CD14-positive monocyte (primary cell): ENCODE results near the gene CD300E. TPM values are rescaled to one million over a fixed set of nuclear protein-coding genes. Genes with fewer than 3 reads are reported as not detected.
A peak's percentile ranks its signal among the peaks of the same experiment; 100 is the strongest.

Experiments
- DNase-seq, 3 donors: peaks; one replicate each; pipeline ENCODE4 v3.0.0-alpha.2; 2011 to 2022
- H2AFZ ChIP-seq: 2 replicates; pipeline ENCODE4 v1.6.0; 2012; ENCODE audit warnings: mild to moderate bottlenecking, low read depth, low read length, inconsistent platforms; ENCODE audit not compliant: insufficient read depth, poor library complexity, severe bottlenecking
- H3K27ac ChIP-seq, 2 donors: 1 replicate in 1 of 2; 2 replicates in 1 of 2; pipeline ENCODE4 v1.5.1; 2012 to 2013; ENCODE audit warnings: low read length in 2 of 2, control low read depth in 1 of 2, inconsistent platforms in 1 of 2, low read depth in 1 of 2, mild to moderate bottlenecking in 1 of 2
- H3K27me3 ChIP-seq, 2 donors: one replicate each; pipeline versions ENCODE4 v1.6.0 to v1.6.1; 2011 to 2013; ENCODE audit warnings: low read length in 2 of 2; ENCODE audit not compliant: control insufficient read depth in 2 of 2, insufficient read depth in 2 of 2
- H3K36me3 ChIP-seq, 2 donors: replicated peaks in 1 of 2; 1 replicate in 1 of 2; 2 replicates in 1 of 2; pipeline versions ENCODE4 v1.5.1 to v1.6.1; 2012 to 2013; ENCODE audit warnings: low read length in 2 of 2, control low read depth in 1 of 2, inconsistent platforms in 1 of 2, mild to moderate bottlenecking in 1 of 2; ENCODE audit not compliant: insufficient read depth in 2 of 2, control insufficient read depth in 1 of 2
- H3K4me1 ChIP-seq, 2 donors: 1 replicate in 1 of 2; 2 replicates in 1 of 2; pipeline versions ENCODE4 v1.5.1 to v1.6.1; 2012 to 2013; ENCODE audit warnings: low read length in 2 of 2, control low read depth in 1 of 2, inconsistent platforms in 1 of 2, mild to moderate bottlenecking in 1 of 2, moderate library complexity in 1 of 2; ENCODE audit not compliant: insufficient read depth in 2 of 2, control insufficient read depth in 1 of 2
- H3K4me2 ChIP-seq: replicated peaks from 2 replicates; pipeline ENCODE3; 2012; ENCODE audit warnings: low read length, moderate library complexity, mild to moderate bottlenecking; ENCODE audit not compliant: poor library complexity, severe bottlenecking; ENCODE audit errors: extremely low read depth
- H3K4me3 ChIP-seq, 3 experiments: fragments of 200-600 bp in 1 of 3; sonication (generic) in 1 of 3; replicated peaks in 1 of 3; 1 replicate in 2 of 3; 2 replicates in 1 of 3; pipeline ENCODE4 v1.5.1; 2011 to 2013; ENCODE audit warnings: low read length in 3 of 3, mild to moderate bottlenecking in 3 of 3, control low read depth in 2 of 3, low read depth in 2 of 3, inconsistent platforms in 1 of 3, moderate library complexity in 1 of 3
- H3K79me2 ChIP-seq: 2 replicates; pipeline ENCODE4 v1.6.0; 2012; ENCODE audit warnings: mild to moderate bottlenecking, control low read depth, inconsistent platforms, low read length, moderate library complexity; ENCODE audit not compliant: insufficient read depth
- H3K9ac ChIP-seq: 2 replicates; pipeline ENCODE4 v1.6.0; 2017; ENCODE audit warnings: low read length, mild to moderate bottlenecking; ENCODE audit not compliant: insufficient read depth, poor library complexity, severe bottlenecking
- H3K9me3 ChIP-seq, 2 donors: replicated peaks in 1 of 2; 1 replicate in 1 of 2; 2 replicates in 1 of 2; pipeline versions ENCODE4 v1.5.1 to v1.6.1; 2012 to 2013; ENCODE audit warnings: low read length in 2 of 2, control low read depth in 1 of 2; ENCODE audit not compliant: control insufficient read depth in 1 of 2, insufficient read depth in 1 of 2
- H4K20me1 ChIP-seq: 2 replicates; pipeline ENCODE4 v1.6.0; 2012; ENCODE audit warnings: mild to moderate bottlenecking, low read length, control low read depth, moderate library complexity; ENCODE audit not compliant: insufficient read depth
- H3K27ac Mint-ChIP-seq, 7 donors: one replicate each; pipeline ENCODE4 v1.8.0; 2020; ENCODE audit warnings: mild to moderate bottlenecking in 7 of 7, mixed read lengths in 7 of 7, moderate library complexity in 6 of 7, inconsistent platforms in 2 of 7
- H3K27me3 Mint-ChIP-seq, 3 donors: one replicate each; pipeline ENCODE4 v1.8.0; 2021 to 2022; ENCODE audit warnings: low read depth in 3 of 3, mild to moderate bottlenecking in 3 of 3, mixed read lengths in 3 of 3, moderate library complexity in 3 of 3, inconsistent platforms in 1 of 3
- H3K36me3 Mint-ChIP-seq, 2 donors: one replicate each; pipeline ENCODE4 v1.8.0; 2020; ENCODE audit warnings: mixed read lengths in 2 of 2, inconsistent platforms in 1 of 2, mild to moderate bottlenecking in 1 of 2
- H3K4me1 Mint-ChIP-seq: one replicate; pipeline ENCODE4 v1.8.0; 2020; ENCODE audit warnings: mild to moderate bottlenecking, mixed read lengths
- H3K4me3 Mint-ChIP-seq, 2 donors: one replicate each; pipeline ENCODE4 v1.8.0; 2020; ENCODE audit warnings: mild to moderate bottlenecking in 2 of 2, mixed read lengths in 2 of 2, moderate library complexity in 1 of 2
- H3K9me3 Mint-ChIP-seq, 7 donors: one replicate each; pipeline ENCODE4 v1.8.0; 2020 to 2022; ENCODE audit warnings: mixed read lengths in 7 of 7, mild to moderate bottlenecking in 6 of 7, moderate library complexity in 6 of 7, inconsistent platforms in 2 of 7
- WGBS: methylation state at CpG from one replicate; pipeline ENCODE4 v1.1.5; 2013; ENCODE audit warnings: missing lambda C conversion rate; ENCODE audit not compliant: insufficient coverage; 5-methylcytosine and 5-hydroxymethylcytosine counted together
- intact Hi-C, 2 donors: fragments of 100-400 bp; cut with micrococcal nuclease; formaldehyde crosslinking; loops; one replicate each; pipeline versions ENCODE4 v1.15.0 to v1.15.1; 2023
- polyA plus RNA-seq, 3 donors: library from polyadenylated mRNA; depleted of rRNA in 1 of 3; unstranded in 2 of 3; stranded (reverse) in 1 of 3; fragments of 300-500 nt in 2 of 3; fragments of >200 nt in 1 of 3; fragmentation: Illumina TruSeq in 2 of 3; gene quantifications; 1 replicate in 2 of 3; 2 replicates in 1 of 3; pipeline ENCODE4 v1.2.3, GENCODE V29; 2012 to 2021
- TF ChIP-seq, protein P1 (sequence below): fragments of 200-600 bp; IDR thresholded peaks from one replicate; pipeline ENCODE4 v1.8.0; 2022; ENCODE audit warnings: antibody characterized with exemption, mild to moderate bottlenecking

Gene CD300E
- polyA plus RNA-seq, 3 donors = 65.0 to 228 (median 122) TPM

DNA sequence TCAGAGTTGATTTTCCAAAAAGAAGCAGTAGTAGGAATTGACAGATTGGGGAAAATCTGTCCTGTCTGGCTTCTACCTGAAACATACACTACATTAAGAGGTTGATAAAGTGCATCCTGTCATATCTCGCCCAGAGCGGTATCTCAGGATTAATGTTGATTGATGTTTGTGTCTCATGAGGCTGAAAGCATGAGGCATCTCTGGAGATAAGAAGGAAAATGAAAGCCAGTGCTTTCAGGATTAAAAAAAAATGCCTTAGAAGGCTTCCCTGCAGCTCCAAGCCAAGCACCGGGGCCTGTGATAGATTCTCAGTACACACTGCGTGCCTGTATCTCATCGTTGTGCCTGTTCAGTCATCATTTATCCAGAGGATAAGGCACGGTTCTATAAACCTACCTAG, 26.4 kb upstream of the CD300E start:
- Histone ChIP-seq H2AFZ (no peak overlapping the region), H3K4me1 (peaks cover 34 to 40% of the 10 kb centered on the region in 2 donors), H3K4me3 (no peak overlapping the region), H4K20me1 (no peaks in the 10 kb centered on the region), H3K79me2 (no peaks in the 10 kb centered on the region), H3K9ac (no peak overlapping the region), H3K36me3 (no peaks in the 10 kb centered on the region), H3K27me3 (no peaks in the 10 kb centered on the region), H3K9me3 (no peaks in the 10 kb centered on the region), H3K27ac (no peak overlapping the region), H3K4me2 (no peak overlapping the region)
- TF ChIP-seq, protein P1, sequence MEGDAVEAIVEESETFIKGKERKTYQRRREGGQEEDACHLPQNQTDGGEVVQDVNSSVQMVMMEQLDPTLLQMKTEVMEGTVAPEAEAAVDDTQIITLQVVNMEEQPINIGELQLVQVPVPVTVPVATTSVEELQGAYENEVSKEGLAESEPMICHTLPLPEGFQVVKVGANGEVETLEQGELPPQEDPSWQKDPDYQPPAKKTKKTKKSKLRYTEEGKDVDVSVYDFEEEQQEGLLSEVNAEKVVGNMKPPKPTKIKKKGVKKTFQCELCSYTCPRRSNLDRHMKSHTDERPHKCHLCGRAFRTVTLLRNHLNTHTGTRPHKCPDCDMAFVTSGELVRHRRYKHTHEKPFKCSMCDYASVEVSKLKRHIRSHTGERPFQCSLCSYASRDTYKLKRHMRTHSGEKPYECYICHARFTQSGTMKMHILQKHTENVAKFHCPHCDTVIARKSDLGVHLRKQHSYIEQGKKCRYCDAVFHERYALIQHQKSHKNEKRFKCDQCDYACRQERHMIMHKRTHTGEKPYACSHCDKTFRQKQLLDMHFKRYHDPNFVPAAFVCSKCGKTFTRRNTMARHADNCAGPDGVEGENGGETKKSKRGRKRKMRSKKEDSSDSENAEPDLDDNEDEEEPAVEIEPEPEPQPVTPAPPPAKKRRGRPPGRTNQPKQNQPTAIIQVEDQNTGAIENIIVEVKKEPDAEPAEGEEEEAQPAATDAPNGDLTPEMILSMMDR = no peak
- intact Hi-C loops = loop anchor here (5.0 to 10.0 kb wide), 4 partner anchors 38 to 275 kb away; partner anchors contain the start of gene CD300H (in 1 of the 2)
- H3K4me1 Mint-ChIP-seq = peaks cover 39% of the 10 kb centered on the region
- peaks cover 6 to 15% (median 10%) of the 10 kb centered on the region in 3 donors for H3K27me3 Mint-ChIP-seq
- no peak overlapping the region for H3K4me3 Mint-ChIP-seq
- H3K9me3 Mint-ChIP-seq = peaks cover 0 to 2% (median 0%) of the 10 kb centered on the region in 7 donors
- WGBS = 93% methylated on average over 6 of the region's 6 CpGs
- peaks cover 0 to 2% of the 10 kb centered on the region in 2 donors for H3K36me3 Mint-ChIP-seq
- H3K27ac Mint-ChIP-seq = no peak overlapping the region
- DNase-seq = no peak

DNA sequence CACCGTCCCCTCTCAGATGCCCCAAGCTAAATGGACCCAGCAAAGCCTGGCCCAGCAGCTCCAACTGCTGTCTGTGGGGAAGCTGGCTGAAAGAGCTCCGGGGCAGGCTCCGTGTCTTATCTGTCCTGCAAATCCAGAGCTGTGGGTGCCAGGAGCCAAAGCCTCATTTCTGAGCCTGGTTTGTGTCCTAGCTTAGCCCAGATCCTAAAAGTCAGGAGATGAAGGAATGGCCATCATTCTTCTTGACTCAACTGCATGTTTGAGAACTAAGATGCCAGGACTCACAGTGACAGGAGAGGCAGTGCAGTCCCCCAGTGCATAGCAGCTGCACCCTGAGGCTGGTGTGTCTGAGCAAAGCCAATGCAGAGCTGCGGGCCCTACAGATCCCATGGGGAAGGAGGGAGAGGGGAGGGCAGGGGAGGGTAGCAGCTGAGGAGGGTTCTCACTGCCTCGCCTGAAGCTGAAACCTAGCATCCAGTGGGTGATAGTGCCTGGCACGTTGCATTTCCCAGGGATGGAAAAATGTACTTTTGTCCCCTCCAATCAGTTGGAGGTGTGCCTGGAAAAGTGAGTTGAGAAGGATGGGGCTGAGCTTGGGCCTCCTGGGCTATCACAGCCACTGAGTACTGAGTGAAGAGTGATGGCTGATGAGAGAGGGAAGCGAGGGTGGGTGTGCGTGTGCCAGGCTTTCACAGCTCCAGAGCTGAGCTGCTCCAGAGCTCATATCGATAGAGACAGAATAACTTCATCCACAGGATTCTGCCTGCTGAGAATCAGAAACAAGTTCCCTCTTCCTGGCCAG, 24.5 kb upstream of the CD300E start:
- Histone ChIP-seq H3K36me3 (no peaks in the 10 kb centered on the region), H3K4me2 (no peak overlapping the region), H4K20me1 (no peaks in the 10 kb centered on the region), H2AFZ (no peak overlapping the region), H3K79me2 (no peaks in the 10 kb centered on the region), H3K9me3 (no peaks in the 10 kb centered on the region), H3K9ac (no peak overlapping the region), H3K4me3 (no peak overlapping the region), H3K4me1 (peaks cover 39 to 47% of the 10 kb centered on the region in 2 donors), H3K27me3 (no peaks in the 10 kb centered on the region), H3K27ac (no peak overlapping the region)
- Mint-ChIP-seq H3K9me3 (peaks cover 0 to 4% (median 0%) of the 10 kb centered on the region in 7 donors), H3K27ac (peak overlapping the region in 1 of 7 donors; percentile 5), H3K36me3 (peaks cover 2 to 4% of the 10 kb centered on the region in 2 donors), H3K4me3 (no peak overlapping the region), H3K27me3 (peaks cover 7 to 17% (median 10%) of the 10 kb centered on the region in 3 donors), H3K4me1 (peaks cover 46% of the 10 kb centered on the region)
- DNase-seq = no peak
- intact Hi-C loops = loop anchor here (2.0 to 10.0 kb wide), 4 partner anchors 36 to 273 kb away; partner anchors contain the start of gene CD300H (in 1 of the 2)
- TF ChIP-seq, protein P1 = no peak
- WGBS = 91% methylated on average over 6 of the region's 9 CpGs
